ENCODE data around the gene RCC2. TPM values are rescaled to one million over a fixed set of nuclear protein-coding genes. Genes with fewer than 3 reads are reported as not detected.

Gene RCC2
- total RNA-seq, 1 experiment from 2014 or later, result 473 TPM

DNA sequence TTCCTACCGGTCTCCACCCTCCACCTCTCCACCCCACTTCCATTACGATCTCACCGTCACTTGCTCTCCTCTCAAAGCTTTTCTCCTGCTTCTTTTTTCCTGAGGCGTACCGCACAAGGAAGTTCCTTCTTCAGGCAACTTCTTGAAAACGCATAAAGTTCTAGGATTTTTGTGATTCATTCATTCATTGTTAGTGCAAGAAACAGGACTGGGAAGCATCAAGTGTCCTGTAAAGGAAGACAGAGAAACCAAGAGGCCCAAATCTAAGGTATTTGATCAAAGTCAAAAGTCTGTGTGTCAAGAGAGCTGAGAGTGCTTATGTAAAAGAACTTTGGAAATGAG, 1.3 kb upstream of the RCC2 start:
- Histone ChIP-seq H3T11ph (ENCODE audit: low read length) (no peak overlapping the region), H3K4me2 (ENCODE audit: insufficient read depth, insufficient read length, low read length) (peak overlapping the region; percentile 82)

More for the DNA sequence above, 1.3 kb upstream of the RCC2 start:
- H4K91ac ChIP-seq (ENCODE audit: insufficient read length, low read depth, low read length), result no peak overlapping the region
- H4K20me1 ChIP-seq (ENCODE audit: control insufficient read depth, insufficient read depth, insufficient read length), result no peaks in the 10 kb centered on the region
- TF ChIP-seq CTCF (conservative IDR thresholded peaks at IDR 0.05), result no peak
- H2BK120ac ChIP-seq (ENCODE audit: low read depth, low read length, poor library complexity, severe bottlenecking), result no peak overlapping the region
- no peaks in the 10 kb centered on the region for H3K79me1 ChIP-seq (ENCODE audit: insufficient read depth, low read depth, low read length, poor library complexity, severe bottlenecking)
- Mint-ChIP-seq H3K36me3 (ENCODE audit: insufficient read depth in 1 of 3, low read depth in 3 of 3) (peaks cover 12 to 20% (median 20%) of the 10 kb centered on the region in 3 experiments; a peak in 6 of 7 replicates), H3K4me3 (peak overlapping the region; percentile 75 to 87), H3K27me3 (ENCODE audit: low read depth) (peaks cover 14% of the 10 kb centered on the region), H3K4me1 (peaks cover 34 to 37% of the 10 kb centered on the region in 2 experiments), H3K27ac (no peak overlapping the region), H3K9me3 (peaks cover 2 to 3% of the 10 kb centered on the region in 2 experiments; a peak in 3 of 5 replicates)
- no peak overlapping the region for H3K23ac ChIP-seq (ENCODE audit: insufficient read length, low read depth, low read length)
- no peak overlapping the region for H2AK5ac ChIP-seq (ENCODE audit: insufficient read length, low read length)
- peaks cover 19% of the 10 kb centered on the region for H3K79me2 ChIP-seq (ENCODE audit: insufficient read depth, low read length)
- no peak overlapping the region for H2BK15ac ChIP-seq (ENCODE audit: low read depth, low read length)
- H3K18ac ChIP-seq (ENCODE audit: insufficient read length, low read depth, low read length), result no peak overlapping the region
- H3K56ac ChIP-seq (ENCODE audit: insufficient read length, low read depth, low read length), result no peak overlapping the region
- no peak for DNase-seq
- H2BK12ac ChIP-seq (ENCODE audit: insufficient read length, low read depth, low read length), result no peak overlapping the region
- no peak overlapping the region for H4K5ac ChIP-seq (ENCODE audit: insufficient read length, low read depth, low read length)
- no peak overlapping the region for H2AFZ ChIP-seq (ENCODE audit: low read length)
- no peak overlapping the region for H4K8ac ChIP-seq (replicated peaks; ENCODE audit: insufficient read length, low read depth, low read length)
- no peak overlapping the region for H2BK20ac ChIP-seq (ENCODE audit: low read depth, low read length, poor library complexity, severe bottlenecking)
- WGBS (ENCODE audit: extremely low coverage, insufficient read length, low lambda C conversion rate), result no CpG with 5 or more reads among the region's 6 CpGs
- peaks cover 3% of the 10 kb centered on the region; the same call in 1 of the 2 replicates for H3K27me3 ChIP-seq (ENCODE audit: insufficient read depth, low read length)
- H3K27ac ChIP-seq (ENCODE audit: insufficient read length, low read depth, low read length), result no peak overlapping the region
- peak overlapping the region; percentile 33 for H3K9ac ChIP-seq (ENCODE audit: extremely low read depth, insufficient read length, low read length)
- H3K14ac ChIP-seq (ENCODE audit: insufficient read depth, low read length), result no peak overlapping the region
- H3K23me2 ChIP-seq (ENCODE audit: insufficient read length, low read depth, low read length, poor library complexity, severe bottlenecking), result peaks cover 19% of the 10 kb centered on the region
- no peak overlapping the region for H3K4ac ChIP-seq (ENCODE audit: low read depth, low read length)
- H2BK5ac ChIP-seq (ENCODE audit: insufficient read length, low read length), result no peak overlapping the region
- peaks cover 15% of the 10 kb centered on the region; the same call in 1 of the 2 replicates for H3K4me1 ChIP-seq (ENCODE audit: insufficient read depth, low read length)
- H3K9me3 ChIP-seq (ENCODE audit: control insufficient read depth, low read depth, low read length), result no peaks in the 10 kb centered on the region
